Activated CD4-positive, alpha-beta T cell treated with anti-CD3 and anti-CD28 coated beads, Interleukin-2, amount 50 U/mL, for 4 hours (primary cell): ENCODE results near the gene MTTP.
A peak's percentile ranks its signal among the peaks of the same experiment; 100 is the strongest.
"Not testable (repeated sequence)": the region's sequence is repeated elsewhere in the genome, so short reads cannot be mapped to it uniquely, and the experiment has no call there.

Experiments used
- DNase-seq, 2 experiments: peaks; one replicate each; pipeline ENCODE4 v3.0.0-alpha.2; 2020

The MTTP gene

DNA sequence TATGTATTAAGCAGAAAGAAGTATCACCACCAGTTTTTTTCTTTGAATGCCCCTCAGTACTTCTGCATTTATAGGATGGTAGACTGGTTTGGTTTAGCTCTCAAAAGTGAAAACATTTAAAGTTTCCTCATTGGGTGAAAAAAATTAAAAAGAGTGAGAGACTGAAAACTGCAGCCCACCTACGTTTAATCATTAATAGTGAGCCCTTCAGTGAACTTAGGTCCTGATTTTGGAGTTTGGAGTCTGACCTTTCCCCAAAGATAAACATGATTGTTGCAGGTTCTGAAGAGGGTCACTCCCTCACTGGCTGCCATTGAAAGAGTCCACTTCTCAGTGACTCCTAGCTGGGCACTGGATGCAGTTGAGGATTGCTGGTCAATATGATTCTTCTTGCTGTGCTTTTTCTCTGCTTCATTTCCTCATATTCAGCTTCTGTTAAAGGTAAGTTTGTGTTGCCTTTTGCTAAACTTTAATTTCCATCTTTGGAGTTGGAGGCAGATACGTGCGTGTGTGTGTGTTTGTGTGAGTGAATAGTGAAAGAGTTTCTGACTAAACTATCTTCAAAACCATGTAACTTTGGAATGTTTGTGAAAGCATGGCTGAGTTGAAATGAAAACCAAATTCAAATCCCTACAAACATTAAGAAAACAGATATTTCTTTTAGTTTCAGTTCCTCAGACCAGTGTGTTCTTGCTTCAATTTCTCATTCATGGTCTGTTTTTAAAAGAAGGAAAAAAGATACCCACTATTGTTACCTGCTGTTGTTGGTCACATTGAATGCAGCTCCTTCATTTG, at the start of gene MTTP:
Gene MTTP (plus strand): TSS at position 295 of the 795 bp plus-strand sequence. CDS start 86 bp downstream, at position 381.
- no peak for DNase-seq

DNA sequence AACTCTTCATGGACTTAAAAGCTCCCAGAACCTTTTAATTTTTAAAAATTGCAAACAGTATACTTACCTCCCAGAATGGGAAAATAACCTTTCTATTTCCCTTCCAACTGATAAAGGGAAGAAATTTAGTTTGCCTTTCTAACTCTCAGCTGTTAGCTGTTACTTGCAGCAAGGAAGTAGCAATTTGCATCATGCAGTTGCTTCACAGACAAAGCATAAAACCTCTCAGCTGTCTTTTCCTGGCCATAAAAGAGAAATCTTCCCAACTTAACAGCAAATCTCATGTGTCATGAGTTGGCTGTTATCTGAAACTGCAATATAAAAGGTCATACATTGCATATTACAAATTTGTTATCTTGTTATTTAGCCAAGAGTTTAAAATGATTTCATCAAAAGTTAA, 45.4 kb upstream of the MTTP start:
- no peak for DNase-seq

DNA sequence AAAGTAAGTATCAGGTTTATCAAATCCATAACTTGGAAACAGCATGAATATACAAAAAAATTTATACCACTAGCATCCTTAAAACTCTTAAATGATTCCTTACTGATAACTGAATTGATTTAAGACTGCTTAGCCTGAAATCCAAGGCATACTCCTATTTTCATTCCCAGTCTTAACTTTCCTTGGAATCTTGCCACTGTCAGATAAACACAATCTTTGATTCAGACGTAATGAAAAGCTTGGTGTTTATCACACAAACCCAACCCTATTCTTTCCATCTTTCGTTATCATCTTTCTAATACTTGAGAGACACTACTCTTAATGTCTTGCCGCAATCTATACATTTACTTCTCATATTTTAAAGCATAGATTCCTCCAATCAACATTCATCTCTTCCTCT, 44.7 kb upstream of the MTTP start:
- DNase-seq: no peak

DNA sequence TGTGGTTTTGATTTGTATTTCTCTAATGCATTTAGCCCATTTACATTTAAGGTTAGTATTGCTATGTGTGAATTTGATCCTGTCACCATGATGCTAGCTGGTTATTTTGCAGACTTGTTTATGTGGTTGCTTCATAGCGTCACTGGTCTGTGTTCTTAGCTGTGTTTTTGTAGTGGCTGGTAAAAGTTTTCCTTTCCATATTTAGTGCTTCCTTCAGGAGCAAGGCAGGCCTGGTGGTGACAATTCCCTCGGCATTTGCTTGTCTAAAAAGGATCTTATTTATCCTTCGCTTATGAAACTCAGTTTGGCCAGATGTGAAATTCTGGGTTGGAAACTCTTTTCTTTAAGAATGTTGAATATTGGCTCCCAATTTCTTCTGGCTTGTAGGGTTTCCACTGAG, 39.9 kb upstream of the MTTP start:
- DNase-seq: not testable (repeated sequence)

DNA sequence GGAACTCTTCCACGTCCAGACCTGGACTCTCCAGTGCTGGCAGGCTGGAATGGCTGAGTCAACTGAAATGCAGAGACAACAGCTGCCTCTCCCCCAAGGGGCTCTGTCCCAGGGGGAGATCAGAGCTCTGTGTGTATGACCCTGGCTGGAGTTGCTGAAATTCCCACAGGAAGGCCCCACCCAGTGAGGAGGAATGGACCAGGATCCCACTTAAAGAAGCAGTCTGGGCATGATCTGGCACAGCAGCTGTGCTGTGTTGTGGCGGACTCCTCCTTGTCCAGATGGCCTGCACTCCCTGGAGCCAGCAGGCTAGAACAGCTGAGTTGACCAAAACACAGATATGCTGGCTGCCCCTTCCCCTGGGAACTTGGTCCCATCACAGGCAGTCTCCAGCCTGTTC, 38.4 kb upstream of the MTTP start:
- no peak for DNase-seq

DNA sequence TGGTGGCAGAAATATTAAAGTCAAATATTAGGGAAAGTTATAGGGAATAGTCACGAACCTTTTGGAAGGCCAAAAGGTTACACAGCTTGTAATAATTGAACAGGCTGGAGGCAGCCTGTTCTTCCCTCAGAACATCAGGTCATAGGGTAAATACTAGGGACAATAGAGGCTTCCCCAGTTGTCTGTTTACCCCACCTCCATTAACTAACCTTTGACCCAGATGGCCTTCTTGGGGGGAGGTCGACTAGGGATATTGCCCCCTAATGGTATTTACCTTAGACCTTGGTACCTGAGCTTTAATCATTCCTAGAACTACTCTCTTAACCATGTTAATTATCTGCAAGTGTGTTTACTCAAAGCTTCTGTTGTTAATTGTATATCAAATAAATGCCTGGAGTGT, 37.8 kb upstream of the MTTP start:
- DNase-seq: no peak

GRCh38 chr4:99537674-99538073, 37.0 kb upstream of the MTTP start:
- DNase-seq: no peak

- no peak for DNase-seq
These were observed 34.2 kb upstream of the MTTP start for GRCh38 chr4:99540277-99540939.

GRCh38 chr4:99552872-99553271, 21.8 kb upstream of the MTTP start:
- DNase-seq: no peak

GRCh38 chr4:99563310-99564186, 11.1 kb upstream of the MTTP start, which contains the start of gene TRMT10A:
TRMT10A (minus strand) TSS chr4:99564039; CDS start chr4:99559338, 4,701 bp downstream.
- DNase-seq: peak; percentile 94 to 95

GRCh38 chr4:99564921-99565320, 9.7 kb upstream of the MTTP start:
- no peak for DNase-seq

GRCh38 chr4:99571883-99572282, 2.7 kb upstream of the MTTP start:
- DNase-seq: no peak

DNA sequence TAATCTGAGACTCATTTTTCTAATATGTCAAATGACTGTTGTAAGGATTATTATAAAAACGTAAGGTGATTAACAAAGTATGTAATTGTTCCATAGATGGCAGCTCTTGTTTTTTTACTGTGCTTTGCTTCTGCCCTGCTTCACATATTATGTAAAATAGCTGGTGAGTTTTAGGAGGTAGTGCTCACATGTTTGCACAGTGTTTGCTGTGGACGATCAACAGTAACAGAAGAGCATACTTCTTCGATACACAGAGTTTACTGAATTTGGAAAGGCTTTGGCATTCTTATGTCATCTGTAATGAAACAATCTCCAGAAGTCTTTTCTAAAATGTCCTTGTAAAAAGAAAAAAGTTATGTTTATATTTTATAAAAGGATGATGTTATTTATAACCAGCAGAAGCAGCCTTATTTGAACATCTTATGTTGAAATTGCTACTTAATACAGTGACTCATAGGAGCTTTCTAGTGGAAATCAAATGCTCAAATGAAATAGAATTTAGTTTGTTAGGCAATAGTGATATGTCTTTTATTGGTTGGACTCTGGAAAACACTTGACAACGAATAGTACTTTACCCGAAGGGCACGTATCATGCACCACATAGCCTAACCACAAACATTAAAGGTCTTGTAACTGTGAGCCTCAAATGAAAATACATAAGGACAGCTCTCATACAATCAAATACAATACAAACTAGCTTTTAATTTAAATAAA, 1.9 kb upstream of the MTTP start:
- DNase-seq: no peak

DNA sequence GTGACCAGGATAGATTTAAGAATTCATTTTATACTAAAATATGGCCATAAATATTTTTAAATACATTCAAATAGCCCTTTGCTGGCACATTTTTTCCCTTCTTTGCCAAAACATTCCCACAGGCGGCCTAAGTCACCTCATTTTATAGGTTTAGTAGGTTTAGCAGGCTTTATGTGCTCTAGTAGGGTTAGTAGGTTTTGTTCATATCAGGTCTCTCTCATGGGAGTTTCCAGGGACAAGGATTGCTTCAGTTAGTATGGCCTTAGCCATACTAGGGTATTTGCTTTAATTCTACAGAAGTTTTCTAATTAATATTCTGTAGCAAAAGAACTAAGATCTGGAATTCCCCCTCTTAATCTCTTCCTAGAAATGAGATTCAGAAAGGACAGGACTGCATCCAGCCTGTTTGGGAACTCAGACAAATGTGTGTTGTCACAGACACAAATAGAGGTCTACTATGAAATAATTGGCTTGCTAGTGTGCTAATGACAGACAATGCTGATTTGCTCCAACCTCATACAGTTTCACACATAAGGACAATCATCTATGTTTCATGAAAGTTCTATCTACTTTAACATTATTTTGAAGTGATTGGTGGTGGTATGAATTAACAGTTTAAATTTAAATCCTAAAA, 772 bp upstream of the MTTP start:
- no peak for DNase-seq

GRCh38 chr4:99578714-99579113, 4.1 kb downstream of the MTTP start:
- no peak for DNase-seq

GRCh38 chr4:99585516-99585915, 10.9 kb downstream of the MTTP start:
- DNase-seq: no peak

DNA sequence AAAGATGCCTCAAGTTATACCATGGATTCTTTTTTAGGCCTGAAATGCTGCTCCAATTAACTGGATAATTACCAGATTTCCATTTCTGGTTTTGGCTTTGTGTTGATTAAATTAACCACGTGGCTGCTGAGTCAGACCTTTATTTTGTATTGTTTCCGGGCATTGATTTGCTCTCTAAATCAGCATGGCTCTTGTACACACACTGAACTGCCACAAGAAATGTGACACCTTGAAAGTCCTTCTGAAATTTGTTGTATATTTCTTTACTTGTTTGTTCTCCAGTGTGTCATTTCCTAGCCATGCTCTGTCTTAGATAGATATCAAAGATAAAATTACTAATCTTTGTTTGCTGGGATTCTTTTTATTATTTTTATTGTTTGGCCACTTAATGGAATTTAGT, 11.7 kb downstream of the MTTP start:
- DNase-seq: no peak

DNA sequence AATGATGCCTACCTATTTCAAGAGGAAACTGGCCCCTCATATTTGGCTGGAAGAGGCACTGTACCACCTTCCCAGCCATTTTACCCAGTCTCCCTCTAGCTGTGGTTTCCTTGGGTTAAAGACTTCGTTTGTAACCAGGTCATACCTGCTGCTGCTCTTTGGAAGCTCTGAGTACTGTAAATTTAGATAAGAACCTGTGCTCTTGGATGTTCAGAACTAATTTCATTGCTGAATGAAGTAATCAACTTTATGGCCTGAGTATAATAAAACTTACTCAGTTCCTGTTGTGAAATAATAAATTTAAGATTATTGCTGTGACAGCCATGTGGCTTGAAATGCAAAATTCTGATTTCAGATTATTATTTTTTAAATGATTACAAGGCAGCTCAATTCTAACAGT, 12.2 kb downstream of the MTTP start:
- no peak for DNase-seq

DNA sequence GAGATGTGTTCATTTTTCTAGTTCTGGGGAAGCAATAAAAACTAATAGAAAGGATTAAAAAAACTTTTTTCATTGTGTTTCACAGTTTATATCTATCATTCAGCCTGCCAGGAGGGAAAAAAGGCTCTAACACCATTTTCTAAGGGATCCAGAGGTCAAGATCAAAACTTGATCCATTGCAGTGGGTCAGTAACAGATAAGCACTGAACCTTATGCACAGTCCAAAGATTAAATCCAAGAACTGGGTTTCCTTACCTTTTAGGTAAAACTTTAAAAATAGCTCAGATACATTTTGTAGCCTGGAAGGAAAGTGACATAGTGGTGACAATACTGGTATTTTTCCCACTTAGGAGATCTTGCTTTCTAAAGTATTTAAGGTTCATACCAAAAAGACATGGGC, 12.7 kb downstream of the MTTP start:
- DNase-seq: no peak

DNA sequence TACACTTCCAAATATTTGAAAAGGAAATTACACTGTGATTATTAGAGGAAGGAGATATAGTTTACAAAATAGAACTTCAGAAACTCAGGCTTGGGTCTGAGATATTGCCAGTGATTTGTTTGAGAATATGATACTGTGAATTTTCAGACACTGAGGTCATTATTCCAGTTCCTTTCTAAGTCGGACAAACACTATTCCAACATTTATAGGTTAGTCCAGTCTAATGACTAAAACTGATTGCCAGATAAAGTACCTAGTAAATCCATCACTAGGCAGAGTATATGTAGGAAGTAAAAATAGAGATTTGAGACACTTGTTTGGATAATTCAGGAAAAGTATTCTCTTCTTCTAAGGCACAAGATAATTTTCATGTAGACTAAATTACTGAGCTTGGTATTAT, 13.2 kb downstream of the MTTP start:
- no peak for DNase-seq

DNA sequence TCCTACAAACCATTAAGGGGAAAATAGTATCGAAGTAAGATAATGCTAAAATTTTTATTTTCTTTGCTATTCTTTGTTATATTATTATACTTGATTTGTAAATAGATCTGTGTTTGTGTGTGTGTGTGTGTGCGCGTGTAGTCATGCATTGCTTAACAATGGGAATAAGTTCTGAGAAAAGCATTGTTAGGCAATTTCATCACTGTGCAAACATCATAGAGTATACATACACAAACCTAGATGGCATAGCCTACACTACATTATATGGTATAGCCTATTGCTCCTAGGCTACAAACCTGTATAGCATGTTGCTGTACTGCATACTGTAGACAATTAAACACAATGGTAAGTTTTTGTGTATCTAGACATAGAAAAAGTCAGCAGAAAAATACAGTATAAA, 17.1 kb downstream of the MTTP start:
- DNase-seq: no peak
